HepG2 (cell line): ENCODE data around the gene LITAF.

Experiments used
- CAMTA2 ChIP-seq: sonication (generic); formaldehyde crosslinking; IDR thresholded peaks from 2 replicates; pipeline ENCODE4 v1.4.0; 2020; ENCODE audit warnings: mild to moderate bottlenecking, missing genetic modification reagents, borderline replicate concordance
- CTCF ChIP-seq: sonication (generic); formaldehyde crosslinking; IDR thresholded peaks from 2 replicates; pipeline ENCODE4 v1.5.0; 2020; ENCODE audit warnings: mild to moderate bottlenecking, missing genetic modification reagents, moderate library complexity
- JUND ChIP-seq: sonication (generic); formaldehyde crosslinking; IDR thresholded peaks from 2 replicates; pipeline ENCODE4 v1.8.0; 2022; ENCODE audit warnings: mild to moderate bottlenecking, missing genetic modification reagents
- MAFK ChIP-seq, 2 experiments: IDR thresholded peaks in 1 of 2; conservative IDR thresholded peaks in 1 of 2; 2 replicates each; pipeline ENCODE4 v1.6.1; 2011; ENCODE audit warnings: improper control_type of control experiment in 2 of 2, low read length in 2 of 2
- PRPF4 ChIP-seq: fragments of 200-400 bp; formaldehyde crosslinking; IDR thresholded peaks from 2 replicates; pipeline ENCODE4 v1.6.1; 2016; ENCODE audit warnings: low read length, low read depth; ENCODE audit not compliant: poor library complexity, severe bottlenecking
- SMAD3 ChIP-seq: sonication (generic); formaldehyde crosslinking; IDR thresholded peaks from 2 replicates; pipeline ENCODE4 v1.4.0; 2020; ENCODE audit warnings: missing genetic modification reagents
- USF2 ChIP-seq, 2 experiments: sonication (generic) in 1 of 2; formaldehyde crosslinking in 1 of 2; IDR thresholded peaks; 2 replicates each; pipeline versions ENCODE4 v1.5.1 to v1.6.1; 2011 to 2020; ENCODE audit warnings: borderline replicate concordance in 1 of 2, low read depth in 1 of 2, low read length in 1 of 2, mild to moderate bottlenecking in 1 of 2, missing genetic modification reagents in 1 of 2, moderate library complexity in 1 of 2
- YY1 ChIP-seq: IDR thresholded peaks from 2 replicates; pipeline ENCODE4 v1.6.1; 2011; ENCODE audit warnings: low read length, low read depth, moderate library complexity, mild to moderate bottlenecking; ENCODE audit not compliant: insufficient read depth, insufficient replicate concordance
- TF ChIP-seq, protein P1 (sequence below): IDR thresholded peaks from 2 replicates; pipeline ENCODE4 v1.6.1; 2016; ENCODE audit warnings: missing compliant biosample characterization, missing genetic modification reagents, borderline replicate concordance

- TF ChIP-seq MAFK (conservative IDR thresholded peaks at IDR 0.05 in 1 of 2, IDR thresholded peaks at IDR 0.05 in 1 of 2; ENCODE audit: low read length in 2 of 2), result no peak
- TF ChIP-seq JUND, result no peak
- no peak for TF ChIP-seq CTCF (CRISPR knock-in tag)
- no peak for TF ChIP-seq CAMTA2 (CRISPR knock-in tag)
- TF ChIP-seq SMAD3 (CRISPR knock-in tag), result no peak
- TF ChIP-seq, protein P1, sequence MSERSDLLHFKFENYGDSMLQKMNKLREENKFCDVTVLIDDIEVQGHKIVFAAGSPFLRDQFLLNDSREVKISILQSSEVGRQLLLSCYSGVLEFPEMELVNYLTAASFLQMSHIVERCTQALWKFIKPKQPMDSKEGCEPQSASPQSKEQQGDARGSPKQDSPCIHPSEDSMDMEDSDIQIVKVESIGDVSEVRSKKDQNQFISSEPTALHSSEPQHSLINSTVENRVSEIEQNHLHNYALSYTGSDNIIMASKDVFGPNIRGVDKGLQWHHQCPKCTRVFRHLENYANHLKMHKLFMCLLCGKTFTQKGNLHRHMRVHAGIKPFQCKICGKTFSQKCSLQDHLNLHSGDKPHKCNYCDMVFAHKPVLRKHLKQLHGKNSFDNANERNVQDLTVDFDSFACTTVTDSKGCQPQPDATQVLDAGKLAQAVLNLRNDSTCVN (CRISPR knock-in tag), result no peak
- TF ChIP-seq USF2 (IDR thresholded peaks at IDR 0.05; ENCODE audit: low read depth, low read length), result no peak
- no peak for TF ChIP-seq USF2 (CRISPR knock-in tag; IDR thresholded peaks at IDR 0.05; ENCODE audit: borderline replicate concordance)
- no peak for TF ChIP-seq PRPF4
- no peak for TF ChIP-seq YY1
Observed at GRCh38 chr16:11515540-11516430, 70.9 kb downstream of the LITAF start.
